Activated CD4-positive, alpha-beta memory T cell treated with anti-CD3 and anti-CD28 coated beads for 36 hours (primary cell): ENCODE data around the gene ARPC5L. TPM values are rescaled to one million over a fixed set of nuclear protein-coding genes. Genes with fewer than 3 reads are reported as not detected.
"Not testable (repeated sequence)": the region's sequence is repeated elsewhere in the genome, so short reads cannot be mapped to it uniquely, and the experiment has no call there.

Experiments used
- CTCF ChIA-PET: fragments of 350-600 bp; sonication (Branson Sonifier 250); formaldehyde crosslinking; loops from one replicate; lab custom pipeline; 2021; ENCODE audit warnings: antibody characterized with exemption, inconsistent platforms; lab: Charles Lee
- POLR2A ChIA-PET: fragments of 350-600 bp; sonication (Branson Sonifier 250); formaldehyde crosslinking; loops from one replicate; lab custom pipeline; 2021; ENCODE audit warnings: antibody characterized with exemption; lab: Charles Lee
- DNase-seq: peaks from one replicate; pipeline ENCODE4 v3.0.0-alpha.2; 2020
- H3K27ac Mint-ChIP-seq: one replicate; pipeline ENCODE4 v1.8.0; 2021; ENCODE audit warnings: mixed read lengths
- H3K27me3 Mint-ChIP-seq: one replicate; pipeline ENCODE4 v1.8.0; 2021; ENCODE audit warnings: mixed read lengths
- H3K36me3 Mint-ChIP-seq: one replicate; pipeline ENCODE4 v1.8.0; 2021; ENCODE audit warnings: mixed read lengths
- H3K4me1 Mint-ChIP-seq: one replicate; pipeline ENCODE4 v1.8.0; 2021; ENCODE audit warnings: low read depth, mixed read lengths
- H3K4me3 Mint-ChIP-seq: one replicate; pipeline ENCODE4 v1.8.0; 2021; ENCODE audit warnings: mild to moderate bottlenecking, mixed read lengths
- H3K9me3 Mint-ChIP-seq: one replicate; pipeline ENCODE4 v1.8.0; 2021; ENCODE audit warnings: mixed read lengths
- intact Hi-C: fragments of 100-400 bp; cut with micrococcal nuclease; formaldehyde crosslinking; loops from one replicate; pipeline ENCODE4 v1.15.1; 2023
- total RNA-seq, 2 experiments: library from RNA; stranded (reverse); gene quantifications; one replicate each; pipeline ENCODE4 v1.2.3, GENCODE V29; 2021

ARPC5L gene
- total RNA-seq, 2 experiments from 2014 or later = 104 to 108 TPM

GRCh38 chr9:124908098-124908497 lies 46.2 kb downstream of the ARPC5L start:
- intact Hi-C loops = no loop called here
- POLR2A ChIA-PET = no interaction called here
- CTCF ChIA-PET = interaction anchor here (0.8 kb wide), 1 partner anchor 15 kb away, joined by 3 read pairs; no protein-coding TSS in a partner anchor
- Mint-ChIP-seq H3K9me3 (no peaks in the 10 kb centered on the region), H3K4me3 (no peak overlapping the region), H3K4me1 (no peaks in the 10 kb centered on the region), H3K27me3 (no peaks in the 10 kb centered on the region), H3K27ac (no peak overlapping the region), H3K36me3 (peaks cover 41% of the 10 kb centered on the region)
- DNase-seq = no peak

GRCh38 chr9:124911766-124912165 lies 49.8 kb downstream of the ARPC5L start:
- no peaks in the 10 kb centered on the region for H3K27me3 Mint-ChIP-seq
- H3K4me1 Mint-ChIP-seq = no peaks in the 10 kb centered on the region
- peaks cover 38% of the 10 kb centered on the region for H3K36me3 Mint-ChIP-seq
- intact Hi-C loops = no loop called here
- H3K9me3 Mint-ChIP-seq = no peaks in the 10 kb centered on the region
- no peak for DNase-seq
- no peak overlapping the region for H3K27ac Mint-ChIP-seq
- no peak overlapping the region for H3K4me3 Mint-ChIP-seq
- ChIA-PET POLR2A (no interaction called here), CTCF (no interaction called here)

DNA sequence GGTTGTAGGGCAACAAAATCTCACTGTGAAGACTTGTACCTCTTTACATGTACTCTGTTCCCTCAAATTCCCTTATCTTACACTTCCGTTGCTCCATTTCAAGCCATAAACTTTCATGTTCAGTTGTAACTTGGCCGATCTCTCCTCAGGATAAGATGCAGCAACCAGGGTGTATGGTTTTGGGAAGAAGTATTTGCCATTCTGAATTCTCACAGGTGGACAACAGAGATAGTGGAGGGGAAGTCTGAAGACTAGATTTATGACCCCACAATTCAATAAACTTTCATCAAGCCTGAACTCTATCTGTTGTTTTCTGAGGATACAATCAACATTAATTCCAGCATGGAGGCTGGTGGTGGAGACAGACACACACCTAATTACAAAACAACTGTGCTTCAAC lies 51.4 kb downstream of the ARPC5L start:
- ChIA-PET POLR2A (no interaction called here), CTCF (no interaction called here)
- H3K36me3 Mint-ChIP-seq = peaks cover 28% of the 10 kb centered on the region
- no peak overlapping the region for H3K4me3 Mint-ChIP-seq
- no peaks in the 10 kb centered on the region for H3K4me1 Mint-ChIP-seq
- no peaks in the 10 kb centered on the region for H3K9me3 Mint-ChIP-seq
- intact Hi-C loops = no loop called here
- DNase-seq = no peak
- no peaks in the 10 kb centered on the region for H3K27me3 Mint-ChIP-seq
- H3K27ac Mint-ChIP-seq = no peak overlapping the region

DNA sequence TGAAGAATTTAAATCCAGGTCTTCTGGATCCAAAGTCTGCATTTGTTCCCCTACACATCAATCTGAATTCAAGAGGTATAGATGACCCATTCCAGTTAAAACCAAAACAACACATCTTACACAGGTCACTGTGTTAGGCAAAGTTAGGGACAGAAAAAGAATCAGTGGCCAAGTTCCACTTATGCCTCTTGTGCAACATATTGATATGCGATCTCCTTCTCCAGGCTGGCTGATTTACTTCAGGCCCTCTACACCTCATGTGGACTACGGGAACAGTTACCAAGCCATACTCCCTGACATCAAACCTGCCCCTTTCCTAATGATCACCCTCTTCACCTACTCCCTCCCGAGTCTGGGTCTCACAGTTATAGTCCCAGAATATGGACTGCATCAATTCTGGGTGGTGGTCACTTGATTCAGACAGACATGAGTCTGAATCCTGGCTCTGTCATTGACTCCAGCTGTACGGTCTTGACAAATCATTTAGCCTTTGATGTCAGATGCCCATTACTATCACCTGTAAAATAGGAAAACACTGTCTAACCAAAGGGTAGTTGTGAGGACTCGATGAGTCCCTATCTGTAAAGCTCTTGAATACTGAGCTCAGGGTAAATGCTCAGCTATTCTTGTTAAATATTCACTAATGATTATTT lies 52.9 kb downstream of the ARPC5L start:
- Mint-ChIP-seq H3K27ac (no peak overlapping the region), H3K27me3 (no peaks in the 10 kb centered on the region), H3K9me3 (no peaks in the 10 kb centered on the region), H3K4me3 (no peak overlapping the region), H3K4me1 (no peaks in the 10 kb centered on the region), H3K36me3 (peaks cover 29% of the 10 kb centered on the region)
- intact Hi-C loops = no loop called here
- ChIA-PET POLR2A (no interaction called here), CTCF (no interaction called here)
- DNase-seq = no peak

- H3K4me1 Mint-ChIP-seq, DNase-seq, intact Hi-C loops, H3K4me3 Mint-ChIP-seq, CTCF ChIA-PET, H3K27ac Mint-ChIP-seq, H3K27me3 Mint-ChIP-seq, H3K9me3 Mint-ChIP-seq: not testable (repeated sequence)
- peaks cover 13% of the 10 kb centered on the region for H3K36me3 Mint-ChIP-seq
- POLR2A ChIA-PET = interaction anchor here (0.5 kb wide), 1 partner anchor 16 kb away, joined by 4 read pairs; no protein-coding TSS in a partner anchor
Measured at GRCh38 chr9:124920394-124920793, 58.5 kb downstream of the ARPC5L start.

Other genes with a start within 250 kb of the ARPC5L start
- under 1 TPM; 0.61 to 0.83 TPM for gene NR6A1, start 90.8 kb upstream of the ARPC5L start, total RNA-seq
- gene OLFML2A, start 85.0 kb upstream of the ARPC5L start, total RNA-seq = not detected
- not detected for gene WDR38, start 8.7 kb upstream of the ARPC5L start, total RNA-seq
- gene RPL35, start 173 bp upstream of the ARPC5L start, total RNA-seq = 1,000 to 10,000 TPM; 2,083 to 2,096 TPM
- 10 to 100 TPM; 14.1 to 15.3 TPM for gene GOLGA1, start 79.0 kb downstream of the ARPC5L start, total RNA-seq